Measurements from ENCODE around the gene METTL21A.

GRCh38 chr2:207599636-207600035 is 25.6 kb downstream of the METTL21A start:
- TF ChIP-seq EZH2 (IDR thresholded peaks at IDR 0.05; ENCODE audit: insufficient read depth, poor library complexity, severe bottlenecking): no peak
- no peak for TF ChIP-seq EZH2phosphoT487 (IDR thresholded peaks at IDR 0.05; ENCODE audit: insufficient read depth, low read depth)
